SU-DHL-6 (cell line): ENCODE data around the gene LRRC75B.

ENCODE experiments used
- H2AFZ ChIP-seq: fragments of 200-600 bp; sonication (generic); 2 replicates; pipeline ENCODE4 v1.6.1; 2014; ENCODE audit warnings: low read depth, mild to moderate bottlenecking, moderate library complexity, mixed read lengths, antibody characterized with exemption, low read length; ENCODE audit not compliant: severe bottlenecking
- H3F3A ChIP-seq: fragments of 200-600 bp; shearing (Covaris generic); 2 replicates; pipeline ENCODE4 v1.6.0; 2016; ENCODE audit warnings: antibody characterized with exemption, mild to moderate bottlenecking; ENCODE audit not compliant: insufficient read depth
- H3K27ac ChIP-seq: fragments of 200-600 bp; sonication (generic); 2 replicates; pipeline ENCODE4 v1.5.1; 2016; ENCODE audit warnings: low read depth, mild to moderate bottlenecking, low read length, moderate library complexity, mixed read lengths
- H3K27me3 ChIP-seq: fragments of 200-600 bp; sonication (generic), shearing (Covaris generic); 2 replicates; pipeline ENCODE4 v1.6.0; 2014; ENCODE audit warnings: mild to moderate bottlenecking, low read length
- H3K36me3 ChIP-seq: fragments of 200-600 bp; sonication (generic); 2 replicates; pipeline ENCODE4 v1.6.1; 2014; ENCODE audit warnings: mild to moderate bottlenecking, low read length, mixed read lengths
- H3K4me2 ChIP-seq: fragments of 300-600, 200-600 bp; shearing (Covaris generic), sonication (generic); 2 replicates; pipeline ENCODE4 v1.6.0; 2014; ENCODE audit warnings: low read length, low read depth, mild to moderate bottlenecking; ENCODE audit not compliant: poor library complexity, severe bottlenecking
- H3K4me3 ChIP-seq: fragments of 200-600 bp; sonication (generic); 2 replicates; pipeline ENCODE4 v1.5.1; 2014; ENCODE audit warnings: antibody characterized with exemption, low read length, mild to moderate bottlenecking, mixed read lengths; ENCODE audit not compliant: insufficient read depth, poor library complexity, severe bottlenecking
- H3K79me2 ChIP-seq: fragments of 200-600 bp; sonication (generic); 2 replicates; pipeline ENCODE4 v1.6.1; 2014; ENCODE audit warnings: mild to moderate bottlenecking, low read length, moderate library complexity; ENCODE audit not compliant: insufficient read depth
- H3K9ac ChIP-seq: fragments of 200-600 bp; sonication (generic); 2 replicates; pipeline ENCODE4 v1.7.0; 2014; ENCODE audit warnings: mild to moderate bottlenecking, low read length
- H3K9me2 ChIP-seq: fragments of 200-600 bp; sonication (generic); replicated peaks from 2 replicates; pipeline ENCODE4 v1.6.1; 2014; ENCODE audit warnings: low read length; ENCODE audit not compliant: insufficient read depth
- H3K9me3 ChIP-seq: fragments of 200-600 bp; sonication (generic); 2 replicates; pipeline ENCODE4 v1.6.1; 2014; ENCODE audit warnings: low read length, mixed read lengths; ENCODE audit not compliant: insufficient read depth
- H4K20me1 ChIP-seq: fragments of 200-600 bp; sonication (generic); 2 replicates; pipeline ENCODE4 v1.6.1; 2014; ENCODE audit warnings: low read depth, mild to moderate bottlenecking, antibody characterized with exemption, low read length, moderate library complexity, mixed read lengths
- CTCF ChIP-seq: fragments of 200-600 bp; sonication (generic); IDR thresholded peaks from one replicate; pipeline ENCODE4 v1.5.1; 2017; ENCODE audit warnings: antibody characterized with exemption, mild to moderate bottlenecking, low read length, moderate library complexity; ENCODE audit not compliant: insufficient read depth, poor library complexity, severe bottlenecking
- EZH2phosphoT487 ChIP-seq: fragments of 200-600 bp; sonication (generic), shearing (Covaris generic); conservative IDR thresholded peaks from 2 replicates; pipeline ENCODE4 v1.6.1; 2018; ENCODE audit warnings: mild to moderate bottlenecking, antibody characterized with exemption, low read length, moderate library complexity, mixed read lengths

Gene LRRC75B

DNA sequence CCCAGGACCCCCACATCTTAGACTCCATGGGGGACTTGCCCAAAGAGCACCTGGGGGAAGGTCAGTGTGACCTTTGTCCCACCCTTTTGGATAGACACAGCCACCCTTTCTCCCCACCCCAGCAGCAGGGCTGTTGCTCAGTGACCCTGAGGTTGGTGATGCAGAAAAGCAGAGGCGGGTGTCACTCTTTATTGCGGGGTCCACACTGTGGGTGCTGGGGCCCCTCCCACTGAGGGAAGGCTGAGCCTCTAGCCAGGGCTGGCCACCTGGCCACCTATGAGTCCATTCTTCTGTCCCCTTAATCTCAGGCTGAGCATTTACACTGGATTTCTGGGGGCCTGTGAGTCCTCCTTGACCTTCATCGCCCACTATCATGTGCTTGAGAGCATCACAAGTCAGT lies 7.4 kb downstream of the LRRC75B start:
- Histone ChIP-seq H3F3A (no peaks in the 10 kb centered on the region), H3K27ac (no peak overlapping the region), H3K9me3 (no peaks in the 10 kb centered on the region), H3K9ac (no peak overlapping the region), H3K4me2 (no peak overlapping the region), H3K36me3 (no peaks in the 10 kb centered on the region), H3K9me2 (no peaks in the 10 kb centered on the region), H3K4me3 (no peak overlapping the region), H4K20me1 (no peaks in the 10 kb centered on the region), H2AFZ (no peak overlapping the region), H3K79me2 (no peaks in the 10 kb centered on the region), H3K27me3 (no peaks in the 10 kb centered on the region)
- no peak for TF ChIP-seq CTCF
- TF ChIP-seq EZH2phosphoT487 = no peak

GRCh38 chr22:24584871-24585411 lies 7.9 kb downstream of the LRRC75B start:
- no peaks in the 10 kb centered on the region for H3K79me2 ChIP-seq
- no peaks in the 10 kb centered on the region for H4K20me1 ChIP-seq
- no peaks in the 10 kb centered on the region for H3K9me2 ChIP-seq
- H3K4me2 ChIP-seq = no peak overlapping the region
- no peaks in the 10 kb centered on the region for H3K27me3 ChIP-seq
- H3K9me3 ChIP-seq = no peaks in the 10 kb centered on the region
- H3K9ac ChIP-seq = no peak overlapping the region
- H3K27ac ChIP-seq = no peak overlapping the region
- no peaks in the 10 kb centered on the region for H3F3A ChIP-seq
- no peak for TF ChIP-seq CTCF
- TF ChIP-seq EZH2phosphoT487 = no peak
- H3K4me3 ChIP-seq = no peak overlapping the region
- H3K36me3 ChIP-seq = no peaks in the 10 kb centered on the region
- no peak overlapping the region for H2AFZ ChIP-seq

DNA sequence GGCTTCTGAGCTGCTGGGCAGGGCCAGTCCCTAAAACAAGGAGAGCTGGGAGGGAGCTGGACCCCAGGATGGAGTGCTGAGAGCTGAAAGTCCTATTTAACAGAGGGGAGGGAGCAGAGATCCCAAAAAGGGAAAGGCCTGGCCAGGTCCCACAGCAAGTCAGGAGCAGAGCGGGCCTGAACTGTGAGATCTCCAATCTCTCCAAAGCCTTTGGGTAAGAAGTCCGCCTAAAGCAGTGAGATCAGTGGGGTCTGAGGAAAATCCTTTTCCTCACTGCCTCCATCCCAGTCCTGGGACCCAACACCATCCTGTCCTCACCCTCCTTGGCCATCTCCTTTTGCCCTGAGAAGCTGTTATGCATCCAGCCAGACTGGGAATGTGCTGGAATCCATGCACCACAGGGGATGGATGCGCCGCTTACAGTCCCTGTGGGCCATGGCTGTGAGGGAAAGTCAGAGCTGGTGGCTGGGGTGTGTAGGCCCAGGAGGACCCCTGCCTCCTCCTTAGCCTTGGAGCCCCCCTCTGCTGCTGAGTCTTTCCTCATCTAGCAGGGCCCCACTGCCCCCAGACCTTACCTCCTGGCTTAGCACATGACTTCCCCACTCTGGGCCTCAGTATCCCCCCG lies 8.6 kb downstream of the LRRC75B start:
- H3K79me2 ChIP-seq = no peaks in the 10 kb centered on the region
- no peak overlapping the region for H3K9ac ChIP-seq
- H3K9me2 ChIP-seq = no peaks in the 10 kb centered on the region
- H3K4me2 ChIP-seq = no peak overlapping the region
- no peaks in the 10 kb centered on the region for H3K27me3 ChIP-seq
- no peak for TF ChIP-seq EZH2phosphoT487
- TF ChIP-seq CTCF = no peak
- H3K9me3 ChIP-seq = no peaks in the 10 kb centered on the region
- H4K20me1 ChIP-seq = no peaks in the 10 kb centered on the region
- H2AFZ ChIP-seq = no peak overlapping the region
- no peak overlapping the region for H3K27ac ChIP-seq
- H3F3A ChIP-seq = no peaks in the 10 kb centered on the region
- no peaks in the 10 kb centered on the region for H3K36me3 ChIP-seq
- no peak overlapping the region for H3K4me3 ChIP-seq
